DND-41 (cell line): Measurements from ENCODE around the gene AIFM1.

Experiments used
- ATAC-seq: fragments of 200-7000 bp; cut with Tn5 transposase; 3 replicates; pipeline ENCODE4 v1.9.1; 2021; ENCODE audit warnings: low read depth; ENCODE audit not compliant: insufficient read depth
- DNase-seq: peaks from one replicate; pipeline ENCODE4 v3.0.0-alpha.2; 2020
- H2AFZ ChIP-seq: 2 replicates; pipeline ENCODE4 v1.6.0; 2012; ENCODE audit warnings: low read depth, low read length
- H3K27ac ChIP-seq: 2 replicates; pipeline ENCODE4 v1.5.1; 2012; ENCODE audit warnings: low read length, inconsistent platforms
- H3K27me3 ChIP-seq: fragments of 200-600 bp; sonication (generic); 2 replicates; pipeline ENCODE4 v1.6.0; 2012; ENCODE audit warnings: low read length, mild to moderate bottlenecking, inconsistent platforms; ENCODE audit not compliant: insufficient read depth, poor library complexity
- H3K36me3 ChIP-seq: 2 replicates; pipeline ENCODE4 v1.5.1; 2012; ENCODE audit warnings: low read length, inconsistent platforms; ENCODE audit not compliant: insufficient read depth
- H3K4me1 ChIP-seq: 2 replicates; pipeline ENCODE4 v1.5.1; 2012; ENCODE audit warnings: mild to moderate bottlenecking, low read length; ENCODE audit not compliant: insufficient read depth
- H3K4me2 ChIP-seq: 2 replicates; pipeline ENCODE4 v1.6.0; 2012; ENCODE audit warnings: mild to moderate bottlenecking, moderate library complexity, low read length, inconsistent platforms; ENCODE audit not compliant: insufficient read depth
- H3K4me3 ChIP-seq, 2 experiments: fragments of 200-600 bp in 1 of 2; shearing (Covaris generic) in 1 of 2; 2 replicates each; pipeline ENCODE4 v1.5.1; 2012 to 2016; ENCODE audit warnings: inconsistent platforms in 2 of 2, low read length in 2 of 2, mild to moderate bottlenecking in 2 of 2, low read depth in 1 of 2, moderate library complexity in 1 of 2
- H3K79me2 ChIP-seq: 2 replicates; pipeline ENCODE4 v1.6.0; 2012; ENCODE audit warnings: low read length, inconsistent platforms; ENCODE audit not compliant: insufficient read depth
- H3K9ac ChIP-seq: 2 replicates; pipeline ENCODE4 v1.6.0; 2012; ENCODE audit warnings: low read depth, mild to moderate bottlenecking, inconsistent platforms, low read length, moderate library complexity
- H3K9me3 ChIP-seq: 2 replicates; pipeline ENCODE4 v1.5.1; 2012; ENCODE audit warnings: low read length, moderate library complexity, mild to moderate bottlenecking, inconsistent platforms; ENCODE audit not compliant: insufficient read depth, severe bottlenecking
- H4K20me1 ChIP-seq: 2 replicates; pipeline ENCODE4 v1.6.0; 2012; ENCODE audit warnings: low read length; ENCODE audit not compliant: insufficient read depth
- EZH2 ChIP-seq: IDR thresholded peaks from 3 replicates; pipeline ENCODE4 v1.6.1; 2012; ENCODE audit warnings: borderline replicate concordance, low read depth, mild to moderate bottlenecking, moderate library complexity, low read length, inconsistent platforms; ENCODE audit not compliant: severe bottlenecking
- TF ChIP-seq, protein P1 (sequence below): IDR thresholded peaks from 2 replicates; pipeline ENCODE4 v1.5.1; 2012; ENCODE audit warnings: borderline replicate concordance, low read length, moderate library complexity, mild to moderate bottlenecking; ENCODE audit not compliant: poor library complexity, severe bottlenecking; ENCODE audit errors: extremely low read depth

The AIFM1 gene

DNA sequence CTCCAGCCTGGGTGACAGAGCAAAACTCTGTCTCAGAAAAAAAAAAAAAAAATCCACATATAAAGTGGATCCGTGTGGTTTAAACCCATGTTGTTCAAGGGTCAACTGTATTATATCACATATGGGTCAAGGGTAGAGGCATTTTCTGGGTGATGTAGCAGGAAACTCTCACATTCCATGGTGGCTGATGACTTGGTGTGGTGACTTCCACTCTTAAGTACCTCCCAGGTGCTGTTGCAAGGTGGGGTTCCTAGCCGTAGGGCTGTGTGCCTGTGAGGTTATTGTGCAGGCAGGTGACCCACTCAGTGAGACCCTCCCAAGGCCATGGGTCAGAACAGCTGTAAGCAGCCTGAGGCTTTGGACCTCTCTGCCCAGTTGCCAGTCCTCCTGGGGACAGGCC, 72.4 kb downstream of the AIFM1 start:
- H3K79me2 ChIP-seq, result 0 out of 2 replicates have a peak, but pooled peaks cover 9% of the 10 kb centered on the region
- H3K27ac ChIP-seq, result no peak overlapping the region
- TF ChIP-seq EZH2, result no peak
- TF ChIP-seq, protein P1, sequence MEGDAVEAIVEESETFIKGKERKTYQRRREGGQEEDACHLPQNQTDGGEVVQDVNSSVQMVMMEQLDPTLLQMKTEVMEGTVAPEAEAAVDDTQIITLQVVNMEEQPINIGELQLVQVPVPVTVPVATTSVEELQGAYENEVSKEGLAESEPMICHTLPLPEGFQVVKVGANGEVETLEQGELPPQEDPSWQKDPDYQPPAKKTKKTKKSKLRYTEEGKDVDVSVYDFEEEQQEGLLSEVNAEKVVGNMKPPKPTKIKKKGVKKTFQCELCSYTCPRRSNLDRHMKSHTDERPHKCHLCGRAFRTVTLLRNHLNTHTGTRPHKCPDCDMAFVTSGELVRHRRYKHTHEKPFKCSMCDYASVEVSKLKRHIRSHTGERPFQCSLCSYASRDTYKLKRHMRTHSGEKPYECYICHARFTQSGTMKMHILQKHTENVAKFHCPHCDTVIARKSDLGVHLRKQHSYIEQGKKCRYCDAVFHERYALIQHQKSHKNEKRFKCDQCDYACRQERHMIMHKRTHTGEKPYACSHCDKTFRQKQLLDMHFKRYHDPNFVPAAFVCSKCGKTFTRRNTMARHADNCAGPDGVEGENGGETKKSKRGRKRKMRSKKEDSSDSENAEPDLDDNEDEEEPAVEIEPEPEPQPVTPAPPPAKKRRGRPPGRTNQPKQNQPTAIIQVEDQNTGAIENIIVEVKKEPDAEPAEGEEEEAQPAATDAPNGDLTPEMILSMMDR, result no peak

DNA sequence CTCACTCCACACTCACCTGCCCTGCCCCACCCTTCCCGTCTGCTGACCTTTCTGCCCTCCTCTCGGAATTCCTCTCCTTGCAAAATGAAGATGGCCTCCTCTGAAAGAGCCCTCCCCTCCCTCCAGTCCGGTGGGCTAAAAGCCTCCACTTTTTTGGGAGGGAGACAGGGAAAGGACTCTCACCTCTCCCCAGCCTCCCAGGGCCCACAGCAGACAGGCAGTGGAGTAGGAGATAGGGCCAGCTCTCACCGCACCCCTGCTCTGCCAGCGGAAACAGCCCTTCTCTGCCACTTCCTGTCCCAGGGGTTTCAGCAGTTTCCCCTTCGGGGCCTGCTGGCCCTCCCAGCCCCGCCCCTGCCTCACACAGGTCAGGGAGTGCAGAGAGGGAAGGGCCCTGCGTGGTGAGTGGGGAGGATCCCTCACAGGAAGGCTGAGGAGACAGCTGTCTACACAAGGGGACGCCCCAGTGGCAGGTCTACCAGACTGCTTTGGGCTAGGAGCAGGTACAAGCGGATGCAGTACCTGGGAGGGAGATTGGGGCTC, 73.6 kb downstream of the AIFM1 start:
- Histone ChIP-seq H4K20me1 (peaks cover 4% of the 10 kb centered on the region; the same call in 1 of the 2 replicates), H3K4me3 (peak overlapping the region in 1 of 2 experiments; percentile 48; a peak in 2 of 4 replicates), H2AFZ (no peak overlapping the region), H3K9me3 (no peaks in the 10 kb centered on the region), H3K4me2 (peak overlapping the region; percentile 62), H3K79me2 (0 out of 2 replicates have a peak, but pooled peaks cover 9% of the 10 kb centered on the region), H3K27me3 (no peaks in the 10 kb centered on the region), H3K27ac (peak overlapping the region; percentile 91), H3K4me1 (peaks cover 26% of the 10 kb centered on the region), H3K9ac (peak overlapping the region; percentile 59), H3K36me3 (no peaks in the 10 kb centered on the region)
- DNase-seq (peak; percentile 93), ATAC-seq (peak; percentile 96)
- TF ChIP-seq EZH2, result no peak
- TF ChIP-seq, protein P1, result peak; percentile 57

More for the DNA sequence above, 72.4 kb downstream of the AIFM1 start:
- ATAC-seq (no peak), DNase-seq (no peak)
- Histone ChIP-seq H4K20me1 (peaks cover 4% of the 10 kb centered on the region; the same call in 1 of the 2 replicates), H3K4me2 (no peak overlapping the region), H3K27me3 (no peaks in the 10 kb centered on the region), H3K9ac (no peak overlapping the region), H3K9me3 (no peaks in the 10 kb centered on the region), H3K36me3 (no peaks in the 10 kb centered on the region), H2AFZ (no peak overlapping the region), H3K4me3 (no peak overlapping the region), H3K4me1 (peaks cover 20% of the 10 kb centered on the region)

DNA sequence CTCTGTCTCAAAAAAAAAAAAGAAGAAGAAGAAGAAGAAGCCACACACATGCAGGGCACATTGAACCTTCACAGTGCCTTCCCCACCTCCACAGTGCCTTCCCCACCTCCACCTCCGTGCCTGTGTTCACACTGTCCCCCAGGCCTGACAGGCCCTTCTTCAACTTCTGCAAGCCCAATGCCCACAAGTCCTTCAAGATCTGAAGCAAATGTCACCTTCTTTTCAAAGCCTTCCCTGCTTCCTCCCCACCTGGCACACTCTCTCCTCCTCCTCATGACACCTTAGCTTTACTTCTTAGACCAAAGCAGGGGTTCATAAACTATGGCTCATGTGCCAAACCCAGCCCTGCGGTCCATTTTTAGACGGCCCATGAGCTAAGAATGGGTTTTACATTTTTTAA, 75.3 kb downstream of the AIFM1 start:
- peaks cover 43% of the 10 kb centered on the region for H3K4me1 ChIP-seq
- TF ChIP-seq, protein P1, result no peak
- TF ChIP-seq EZH2, result no peak
- H3K79me2 ChIP-seq, result peaks cover 16% of the 10 kb centered on the region; the same call in 1 of the 2 replicates
- DNase-seq, result no peak
- H3K36me3 ChIP-seq, result no peaks in the 10 kb centered on the region; the same call in 1 of the 2 replicates
- no peak for ATAC-seq
- no peak overlapping the region for H3K4me2 ChIP-seq
- H2AFZ ChIP-seq, result no peak overlapping the region
- no peaks in the 10 kb centered on the region for H3K9me3 ChIP-seq
- no peaks in the 10 kb centered on the region for H3K27me3 ChIP-seq
- H4K20me1 ChIP-seq, result peaks cover 10% of the 10 kb centered on the region; the same call in 1 of the 2 replicates
- no peak overlapping the region for H3K27ac ChIP-seq
- no peak overlapping the region for H3K4me3 ChIP-seq
- no peak overlapping the region for H3K9ac ChIP-seq
